Large intestine (tissue), 3 donors: ENCODE measurements around the gene MAPK11. TPM values are rescaled to one million over a fixed set of nuclear protein-coding genes. Genes with fewer than 3 reads are reported as not detected.

Source experiments
- DNase-seq, 2 donors: peaks; one replicate each; pipeline versions ENCODE4 v3.0.0 to v3.0.0-alpha.2; 2013
- H3K27ac ChIP-seq: one replicate; pipeline ENCODE4 v1.5.1; 2013; ENCODE audit warnings: low read length
- H3K27me3 ChIP-seq: 2 replicates; pipeline ENCODE4 v1.6.1; 2013; ENCODE audit warnings: low read length; ENCODE audit not compliant: control insufficient read depth, insufficient read depth
- H3K36me3 ChIP-seq: 2 replicates; pipeline ENCODE4 v1.6.1; 2013; ENCODE audit warnings: low read length; ENCODE audit not compliant: control insufficient read depth, insufficient read depth
- H3K4me1 ChIP-seq: one replicate; pipeline ENCODE4 v1.6.1; 2013; ENCODE audit warnings: low read length; ENCODE audit not compliant: control insufficient read depth, insufficient read depth
- H3K4me3 ChIP-seq: one replicate; pipeline ENCODE4 v1.5.1; 2013; ENCODE audit warnings: low read length
- H3K9me3 ChIP-seq: one replicate; pipeline ENCODE4 v1.6.1; 2013; ENCODE audit warnings: mild to moderate bottlenecking, low read depth, low read length, moderate library complexity; ENCODE audit not compliant: control insufficient read depth
- WGBS: methylation state at CpG from one replicate; pipeline ENCODE4 v1.1.5; 2013; ENCODE audit warnings: low lambda C conversion rate; ENCODE audit not compliant: insufficient coverage; 5-methylcytosine and 5-hydroxymethylcytosine counted together
- polyA plus RNA-seq: library from polyadenylated mRNA; unstranded; fragments of 120-200 nt; gene quantifications from one replicate; pipeline ENCODE4 v1.2.1, GENCODE V29; 2013

The MAPK11 gene
- polyA plus RNA-seq, 1 donor = 5.1 TPM

GRCh38 chr22:50302041-50302541 is 31.9 kb upstream of the MAPK11 start:
- Histone ChIP-seq H3K4me1 (peaks cover 75% of the 10 kb centered on the region), H3K4me3 (no peak overlapping the region), H3K36me3 (peaks cover 19% of the 10 kb centered on the region), H3K27ac (peak overlapping the region; percentile 65), H3K9me3 (no peaks in the 10 kb centered on the region), H3K27me3 (no peaks in the 10 kb centered on the region)
- DNase-seq = peak in 1 of 2 donors; percentile 61
- WGBS = 60% methylated on average over 1 of the region's 9 CpGs

GRCh38 chr22:50301581-50301991 is 31.4 kb upstream of the MAPK11 start:
- H3K27me3 ChIP-seq = no peaks in the 10 kb centered on the region
- peak overlapping the region; percentile 65 for H3K27ac ChIP-seq
- peaks cover 19% of the 10 kb centered on the region for H3K36me3 ChIP-seq
- DNase-seq = peak in 1 of 2 donors; percentile 61
- no peaks in the 10 kb centered on the region for H3K9me3 ChIP-seq
- WGBS = no CpG with 5 or more reads among the region's 17 CpGs
- H3K4me1 ChIP-seq = peaks cover 80% of the 10 kb centered on the region
- H3K4me3 ChIP-seq = no peak overlapping the region

GRCh38 chr22:50300620-50301257 is 30.6 kb upstream of the MAPK11 start:
- no peaks in the 10 kb centered on the region for H3K9me3 ChIP-seq
- peaks cover 77% of the 10 kb centered on the region for H3K4me1 ChIP-seq
- DNase-seq = no peak
- no peaks in the 10 kb centered on the region for H3K27me3 ChIP-seq
- no peak overlapping the region for H3K4me3 ChIP-seq
- no CpG with 5 or more reads among the region's 14 CpGs for WGBS
- peaks cover 19% of the 10 kb centered on the region for H3K36me3 ChIP-seq
- peak overlapping the region; percentile 65 for H3K27ac ChIP-seq

- Histone ChIP-seq H3K4me3 (peak overlapping the region; percentile 33), H3K9me3 (no peaks in the 10 kb centered on the region), H3K4me1 (peaks cover 69% of the 10 kb centered on the region), H3K27me3 (no peaks in the 10 kb centered on the region), H3K27ac (peak overlapping the region; percentile 65), H3K36me3 (peaks cover 17% of the 10 kb centered on the region)
- peak; percentile 75 to 87 for DNase-seq
- no CpG with 5 or more reads among the region's 93 CpGs for WGBS
These were observed 29.8 kb upstream of the MAPK11 start for GRCh38 chr22:50299785-50300619.

GRCh38 chr22:50298937-50299784 is 29.0 kb upstream of the MAPK11 start:
- peak overlapping the region; percentile 33 for H3K4me3 ChIP-seq
- H3K27me3 ChIP-seq = no peaks in the 10 kb centered on the region
- H3K4me1 ChIP-seq = peaks cover 67% of the 10 kb centered on the region
- no CpG with 5 or more reads among the region's 59 CpGs for WGBS
- peaks cover 17% of the 10 kb centered on the region for H3K36me3 ChIP-seq
- H3K9me3 ChIP-seq = no peaks in the 10 kb centered on the region
- H3K27ac ChIP-seq = peak overlapping the region; percentile 45
- no peak for DNase-seq

DNA sequence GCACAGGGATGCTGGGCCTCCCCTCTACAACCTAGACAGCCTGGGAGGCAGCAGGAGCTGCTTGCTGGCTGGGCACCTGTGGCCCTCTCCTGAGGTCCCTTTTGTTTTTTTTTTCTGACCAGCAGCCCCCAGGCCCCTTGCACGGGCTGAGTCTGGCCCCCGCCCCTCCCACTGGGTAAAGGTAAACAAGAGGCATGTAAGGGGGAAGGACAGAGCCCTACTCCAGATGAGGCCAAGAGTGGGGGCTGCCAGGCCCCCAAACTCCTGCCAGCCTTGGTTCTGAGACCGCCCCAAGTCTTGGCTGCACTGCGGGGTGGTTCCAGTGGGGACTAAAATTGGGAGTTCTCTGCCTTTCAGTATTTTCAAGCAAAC is 28.1 kb upstream of the MAPK11 start:
- WGBS = no CpG with 5 or more reads among the region's 4 CpGs
- no peak for DNase-seq
- peaks cover 8% of the 10 kb centered on the region for H3K36me3 ChIP-seq
- no peak overlapping the region for H3K4me3 ChIP-seq
- peaks cover 64% of the 10 kb centered on the region for H3K4me1 ChIP-seq
- no peaks in the 10 kb centered on the region for H3K27me3 ChIP-seq
- no peaks in the 10 kb centered on the region for H3K9me3 ChIP-seq
- H3K27ac ChIP-seq = no peak overlapping the region

DNA sequence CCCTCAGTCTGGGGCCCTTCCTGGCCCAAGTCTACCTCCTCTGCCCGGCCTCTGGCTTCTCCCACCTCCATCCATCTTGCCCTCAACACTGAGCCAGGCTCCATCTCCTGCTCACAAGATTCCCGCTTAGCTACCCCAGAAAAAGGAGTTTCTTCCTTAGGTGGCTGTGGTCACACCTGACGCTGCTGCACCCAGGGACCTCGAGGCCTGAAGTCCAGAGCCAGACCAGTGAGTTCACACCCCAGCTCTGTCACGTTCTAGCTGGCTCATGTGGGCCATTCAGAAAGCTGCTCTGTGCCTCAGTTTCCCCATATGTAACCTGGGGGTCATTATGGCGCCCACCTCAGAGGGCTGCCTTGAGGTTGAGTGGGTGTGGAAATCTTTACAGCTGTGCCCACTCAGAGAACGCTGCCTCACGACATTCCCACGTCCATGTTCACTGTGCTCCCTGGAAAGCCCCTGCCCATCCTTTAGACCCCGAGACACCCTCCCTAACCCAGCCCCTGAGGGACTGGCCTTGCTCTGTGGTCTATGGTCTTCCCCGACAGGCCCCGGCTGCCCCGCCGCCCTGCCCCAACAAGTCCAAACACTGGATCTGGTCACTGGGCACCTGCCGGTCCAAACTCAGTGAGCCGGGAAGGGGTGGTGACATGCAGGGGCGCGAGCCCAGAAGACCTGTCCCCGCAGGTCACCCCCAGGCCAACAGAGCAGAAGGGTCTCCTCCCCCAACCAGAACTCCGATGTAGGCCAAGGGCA is 27.5 kb upstream of the MAPK11 start:
- DNase-seq = no peak
- WGBS = no CpG with 5 or more reads among the region's 20 CpGs
- Histone ChIP-seq H3K4me1 (peaks cover 64% of the 10 kb centered on the region), H3K4me3 (no peak overlapping the region), H3K27me3 (no peaks in the 10 kb centered on the region), H3K9me3 (no peaks in the 10 kb centered on the region), H3K36me3 (peaks cover 5% of the 10 kb centered on the region), H3K27ac (no peak overlapping the region)

DNA sequence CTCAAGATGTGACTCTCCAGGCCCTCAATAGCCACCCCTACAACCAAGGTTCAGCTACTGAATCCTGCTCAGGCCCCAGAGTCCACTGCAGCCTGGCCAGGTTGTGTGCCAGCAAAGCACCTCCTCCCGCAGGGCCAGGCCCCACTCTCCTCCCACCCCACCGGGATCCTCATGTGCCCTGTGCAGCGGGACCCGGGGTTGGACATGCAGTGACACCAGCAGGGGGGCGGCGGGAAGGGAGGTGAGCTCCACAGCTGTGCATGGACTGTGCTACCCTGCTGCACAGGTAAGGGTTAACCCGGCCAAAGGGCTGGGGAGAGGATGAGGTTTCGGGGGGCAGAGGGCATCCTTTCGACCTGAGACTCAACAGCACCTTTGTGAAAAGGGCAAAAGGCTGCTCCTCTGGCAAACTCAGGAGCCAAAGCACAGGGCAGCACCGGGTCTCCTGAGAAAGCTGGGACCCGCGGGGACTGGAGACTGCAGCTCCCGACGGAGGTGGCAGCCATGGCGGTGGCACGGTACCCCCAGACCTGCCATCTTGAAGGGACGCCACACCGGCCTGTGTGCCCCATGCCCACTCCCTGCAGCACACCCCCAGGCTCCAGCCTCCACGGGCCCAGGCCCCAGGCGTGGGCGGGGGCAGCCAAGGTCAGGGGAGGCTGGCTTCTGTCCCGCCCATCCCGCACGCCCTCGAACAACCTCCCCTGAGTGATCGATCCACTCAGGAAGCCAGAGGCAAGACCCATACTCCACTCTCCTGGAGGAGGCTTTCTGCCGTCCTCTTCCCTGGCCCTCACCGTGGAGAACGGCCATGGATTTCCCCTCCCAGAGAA is 26.7 kb upstream of the MAPK11 start:
- no peak overlapping the region for H3K4me3 ChIP-seq
- H3K27me3 ChIP-seq = no peaks in the 10 kb centered on the region
- H3K4me1 ChIP-seq = peaks cover 61% of the 10 kb centered on the region
- H3K27ac ChIP-seq = no peak overlapping the region
- peaks cover 8% of the 10 kb centered on the region for H3K36me3 ChIP-seq
- no CpG with 5 or more reads among the region's 29 CpGs for WGBS
- DNase-seq = no peak
- no peaks in the 10 kb centered on the region for H3K9me3 ChIP-seq

GRCh38 chr22:50294319-50294656 is 24.1 kb upstream of the MAPK11 start:
- peaks cover 42% of the 10 kb centered on the region for H3K4me1 ChIP-seq
- H3K9me3 ChIP-seq = peaks cover 1% of the 10 kb centered on the region
- H3K27me3 ChIP-seq = no peaks in the 10 kb centered on the region
- H3K4me3 ChIP-seq = no peak overlapping the region
- H3K27ac ChIP-seq = peak overlapping the region; percentile 93
- no peak for DNase-seq
- WGBS = no CpG with 5 or more reads among the region's 5 CpGs
- H3K36me3 ChIP-seq = peaks cover 31% of the 10 kb centered on the region
